ENCODE data around the gene ELK3. TPM values are rescaled to one million over a fixed set of nuclear protein-coding genes. Genes with fewer than 3 reads are reported as not detected.
"Not testable (repeated sequence)": the region's sequence is repeated elsewhere in the genome, so short reads cannot be mapped to it uniquely, and the experiment has no call there.

ELK3 gene
- total and polyA plus RNA-seq, 2 of the 8 experiments (the other 6 are each of a cell fraction or from before 2014, with no cell fraction given): 3.5 to 14.3 TPM

DNA sequence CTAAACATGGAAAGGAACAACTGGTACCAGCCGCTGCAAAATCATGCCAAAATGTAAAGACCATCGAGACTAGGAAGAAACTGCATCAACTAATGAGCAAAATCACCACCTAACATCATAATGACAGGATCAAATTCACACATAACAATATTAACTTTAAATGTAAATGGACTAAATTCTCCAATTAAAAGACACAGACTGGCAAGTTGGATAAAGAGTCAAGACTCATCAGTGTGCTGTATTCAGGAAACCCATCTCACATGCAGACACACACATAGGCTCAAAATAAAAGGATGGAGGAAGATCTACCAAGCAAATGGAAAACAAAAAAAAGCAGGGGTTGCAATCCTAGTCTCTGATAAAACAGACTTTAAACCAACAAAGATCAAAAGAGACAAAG is 123.6 kb downstream of the ELK3 start:
- H3K79me1 ChIP-seq (ENCODE audit: low read depth, low read length); H3K4me2 ChIP-seq (ENCODE audit: insufficient read depth in 1 of 2, low read depth in 2 of 2, low read length in 2 of 2); H3K27me3 ChIP-seq (replicated peaks in 1 of 4; ENCODE audit: control insufficient read depth in 3 of 4, extremely low read depth in 1 of 4, insufficient read depth in 3 of 4, low read length in 3 of 4); H4K8ac ChIP-seq (ENCODE audit: extremely low read depth, insufficient read depth, low read length); H3K27ac ChIP-seq (ENCODE audit: low read depth, low read length); H4K20me1 ChIP-seq (replicated peaks in 1 of 2; ENCODE audit: control insufficient read depth in 1 of 2, insufficient read depth in 2 of 2, low read length in 2 of 2); H2BK20ac ChIP-seq (ENCODE audit: low read length); H3K14ac ChIP-seq (ENCODE audit: insufficient read length); FAIRE-seq; H2AK5ac ChIP-seq (ENCODE audit: low read depth, low read length); H2AFZ ChIP-seq (ENCODE audit: low read length); H3K9me3 ChIP-seq (ENCODE audit: insufficient read depth in 2 of 2, low read depth in 1 of 2, low read length in 1 of 2); CTCF ChIA-PET (ENCODE audit: partially characterized antibody); H2BK15ac ChIP-seq (ENCODE audit: low read length); H3K9ac ChIP-seq (replicated peaks in 1 of 4; ENCODE audit: extremely low read depth in 1 of 4, low read depth in 3 of 4, low read length in 3 of 4); H3K4me1 ChIP-seq (replicated peaks in 1 of 4; ENCODE audit: control insufficient read depth in 3 of 4, insufficient read depth in 4 of 4, low read length in 3 of 4); H2BK12ac ChIP-seq (ENCODE audit: low read depth, low read length); H2BK5ac ChIP-seq (ENCODE audit: low read depth, low read length); H3K23me2 ChIP-seq (ENCODE audit: low read depth, low read length); H3K4ac ChIP-seq (replicated peaks; ENCODE audit: insufficient read length, low read depth, low read length); H4K91ac ChIP-seq (replicated peaks; ENCODE audit: insufficient read length, low read length); DNase-seq (ENCODE audit: low read depth in 1 of 2, low spot score in 2 of 2); H4K5ac ChIP-seq (ENCODE audit: insufficient read length, low read depth, low read length); H3K4me3 ChIP-seq (ENCODE audit: extremely low read depth in 1 of 4, insufficient read depth in 2 of 4, low read depth in 3 of 4, low read length in 4 of 4); POLR2A ChIA-PET (ENCODE audit: partially characterized antibody); H3K79me2 ChIP-seq (ENCODE audit: control insufficient read depth in 1 of 2, insufficient read depth in 2 of 2, low read length in 2 of 2); H3K56ac ChIP-seq (replicated peaks; ENCODE audit: insufficient read length, low read depth, low read length); H3K18ac ChIP-seq (ENCODE audit: extremely low read depth, low read length); H2BK120ac ChIP-seq (replicated peaks; ENCODE audit: low read depth, low read length); H3K23ac ChIP-seq (ENCODE audit: insufficient read length): not testable (repeated sequence)
- H3K36me3 ChIP-seq (ENCODE audit: control insufficient read depth in 2 of 4, insufficient read depth in 4 of 4, low read length in 3 of 4): peaks cover 0 to 10% (median 0%) of the 10 kb centered on the region in 4 experiments; a peak in 2 of 8 replicates
- 80% methylated on average over 2 of the region's 2 CpGs; no CpG with 5 or more reads in 1 of the 2 experiments for WGBS, 2 experiments (ENCODE audit: extremely low coverage in 1 of 2, insufficient coverage in 1 of 2, insufficient read length in 1 of 2, insufficient replicate concordance in 2 of 2, low coverage in 1 of 2, low lambda C conversion rate in 2 of 2, missing lambda C conversion rate in 1 of 2)

Small RNA genes lying within 50 kb of the gene (small RNA-seq; reads per million reads assigned to genes)
- not detected for gene RNU4-24P (ENCODE audit: insufficient read depth)

Other genes with a start within 250 kb of the ELK3 start
- gene HAL, start 198.0 kb upstream of the ELK3 start, total RNA-seq (2021; fragmentation: NEBNext Ultra II Directional; extraction: Animal tissue kit (Norgen Biotek cat#: 25700)): 0.17 and 0.44 TPM in 2 replicates
- 0.08 and 0.12 TPM in 2 replicates for gene HAL, start 198.0 kb upstream of the ELK3 start, polyA plus RNA-seq (2011; rRNA removed)
- 161 and 167 TPM in 2 replicates for gene LTA4H, start 158.8 kb upstream of the ELK3 start, total RNA-seq (2021; fragmentation: NEBNext Ultra II Directional; extraction: Animal tissue kit (Norgen Biotek cat#: 25700))
- gene LTA4H, start 158.8 kb upstream of the ELK3 start, polyA plus RNA-seq (2011; rRNA removed): 77.8 and 106 TPM in 2 replicates
- gene CDK17, start 206.1 kb downstream of the ELK3 start, total RNA-seq (2021; fragmentation: NEBNext Ultra II Directional; extraction: Animal tissue kit (Norgen Biotek cat#: 25700)): 17.6 and 20.0 TPM in 2 replicates
- 5.5 and 5.8 TPM in 2 replicates for gene CDK17, start 206.1 kb downstream of the ELK3 start, polyA plus RNA-seq (2011; rRNA removed)